CD14-positive monocyte (primary cell): ENCODE data around the gene CNTN1. TPM values are rescaled to one million over a fixed set of nuclear protein-coding genes. Genes with fewer than 3 reads are reported as not detected.

ENCODE experiments used
- DNase-seq, 3 donors: peaks; one replicate each; pipeline ENCODE4 v3.0.0-alpha.2; 2011 to 2022
- H2AFZ ChIP-seq: 2 replicates; pipeline ENCODE4 v1.6.0; 2012; ENCODE audit warnings: mild to moderate bottlenecking, low read depth, low read length, inconsistent platforms; ENCODE audit not compliant: insufficient read depth, poor library complexity, severe bottlenecking
- H3K27ac ChIP-seq, 2 donors: 1 replicate in 1 of 2; 2 replicates in 1 of 2; pipeline ENCODE4 v1.5.1; 2012 to 2013; ENCODE audit warnings: low read length in 2 of 2, control low read depth in 1 of 2, inconsistent platforms in 1 of 2, low read depth in 1 of 2, mild to moderate bottlenecking in 1 of 2
- H3K27me3 ChIP-seq, 2 donors: one replicate each; pipeline versions ENCODE4 v1.6.0 to v1.6.1; 2011 to 2013; ENCODE audit warnings: low read length in 2 of 2; ENCODE audit not compliant: control insufficient read depth in 2 of 2, insufficient read depth in 2 of 2
- H3K36me3 ChIP-seq, 2 donors: replicated peaks in 1 of 2; 1 replicate in 1 of 2; 2 replicates in 1 of 2; pipeline versions ENCODE4 v1.5.1 to v1.6.1; 2012 to 2013; ENCODE audit warnings: low read length in 2 of 2, control low read depth in 1 of 2, inconsistent platforms in 1 of 2, mild to moderate bottlenecking in 1 of 2; ENCODE audit not compliant: insufficient read depth in 2 of 2, control insufficient read depth in 1 of 2
- H3K4me1 ChIP-seq, 2 donors: 1 replicate in 1 of 2; 2 replicates in 1 of 2; pipeline versions ENCODE4 v1.5.1 to v1.6.1; 2012 to 2013; ENCODE audit warnings: low read length in 2 of 2, control low read depth in 1 of 2, inconsistent platforms in 1 of 2, mild to moderate bottlenecking in 1 of 2, moderate library complexity in 1 of 2; ENCODE audit not compliant: insufficient read depth in 2 of 2, control insufficient read depth in 1 of 2
- H3K4me2 ChIP-seq: replicated peaks from 2 replicates; pipeline ENCODE3; 2012; ENCODE audit warnings: low read length, moderate library complexity, mild to moderate bottlenecking; ENCODE audit not compliant: poor library complexity, severe bottlenecking; ENCODE audit errors: extremely low read depth
- H3K4me3 ChIP-seq, 3 experiments: fragments of 200-600 bp in 1 of 3; sonication (generic) in 1 of 3; replicated peaks in 1 of 3; 1 replicate in 2 of 3; 2 replicates in 1 of 3; pipeline ENCODE4 v1.5.1; 2011 to 2013; ENCODE audit warnings: low read length in 3 of 3, mild to moderate bottlenecking in 3 of 3, control low read depth in 2 of 3, low read depth in 2 of 3, inconsistent platforms in 1 of 3, moderate library complexity in 1 of 3
- H3K79me2 ChIP-seq: 2 replicates; pipeline ENCODE4 v1.6.0; 2012; ENCODE audit warnings: mild to moderate bottlenecking, control low read depth, inconsistent platforms, low read length, moderate library complexity; ENCODE audit not compliant: insufficient read depth
- H3K9ac ChIP-seq: 2 replicates; pipeline ENCODE4 v1.6.0; 2017; ENCODE audit warnings: low read length, mild to moderate bottlenecking; ENCODE audit not compliant: insufficient read depth, poor library complexity, severe bottlenecking
- H3K9me3 ChIP-seq, 2 donors: replicated peaks in 1 of 2; 1 replicate in 1 of 2; 2 replicates in 1 of 2; pipeline versions ENCODE4 v1.5.1 to v1.6.1; 2012 to 2013; ENCODE audit warnings: low read length in 2 of 2, control low read depth in 1 of 2; ENCODE audit not compliant: control insufficient read depth in 1 of 2, insufficient read depth in 1 of 2
- H4K20me1 ChIP-seq: 2 replicates; pipeline ENCODE4 v1.6.0; 2012; ENCODE audit warnings: mild to moderate bottlenecking, low read length, control low read depth, moderate library complexity; ENCODE audit not compliant: insufficient read depth
- H3K27ac Mint-ChIP-seq, 7 donors: one replicate each; pipeline ENCODE4 v1.8.0; 2020; ENCODE audit warnings: mild to moderate bottlenecking in 7 of 7, mixed read lengths in 7 of 7, moderate library complexity in 6 of 7, inconsistent platforms in 2 of 7
- H3K27me3 Mint-ChIP-seq, 3 donors: one replicate each; pipeline ENCODE4 v1.8.0; 2021 to 2022; ENCODE audit warnings: low read depth in 3 of 3, mild to moderate bottlenecking in 3 of 3, mixed read lengths in 3 of 3, moderate library complexity in 3 of 3, inconsistent platforms in 1 of 3
- H3K36me3 Mint-ChIP-seq, 2 donors: one replicate each; pipeline ENCODE4 v1.8.0; 2020; ENCODE audit warnings: mixed read lengths in 2 of 2, inconsistent platforms in 1 of 2, mild to moderate bottlenecking in 1 of 2
- H3K4me1 Mint-ChIP-seq: one replicate; pipeline ENCODE4 v1.8.0; 2020; ENCODE audit warnings: mild to moderate bottlenecking, mixed read lengths
- H3K4me3 Mint-ChIP-seq, 2 donors: one replicate each; pipeline ENCODE4 v1.8.0; 2020; ENCODE audit warnings: mild to moderate bottlenecking in 2 of 2, mixed read lengths in 2 of 2, moderate library complexity in 1 of 2
- H3K9me3 Mint-ChIP-seq, 7 donors: one replicate each; pipeline ENCODE4 v1.8.0; 2020 to 2022; ENCODE audit warnings: mixed read lengths in 7 of 7, mild to moderate bottlenecking in 6 of 7, moderate library complexity in 6 of 7, inconsistent platforms in 2 of 7
- intact Hi-C, 2 donors: fragments of 100-400 bp; cut with micrococcal nuclease; formaldehyde crosslinking; loops; one replicate each; pipeline versions ENCODE4 v1.15.0 to v1.15.1; 2023
- polyA plus RNA-seq, 3 donors: library from polyadenylated mRNA; depleted of rRNA in 1 of 3; unstranded in 2 of 3; stranded (reverse) in 1 of 3; fragments of 300-500 nt in 2 of 3; fragments of >200 nt in 1 of 3; fragmentation: Illumina TruSeq in 2 of 3; gene quantifications; 1 replicate in 2 of 3; 2 replicates in 1 of 3; pipeline ENCODE4 v1.2.3, GENCODE V29; 2012 to 2021
- TF ChIP-seq, protein P1 (sequence below): fragments of 200-600 bp; IDR thresholded peaks from one replicate; pipeline ENCODE4 v1.8.0; 2022; ENCODE audit warnings: antibody characterized with exemption, mild to moderate bottlenecking

CNTN1 gene
- polyA plus RNA-seq, 3 donors = not detected

- Histone ChIP-seq H3K4me2 (no peak overlapping the region), H3K27me3 (no peaks in the 10 kb centered on the region), H2AFZ (no peak overlapping the region), H3K9ac (no peak overlapping the region), H3K4me3 (no peak overlapping the region), H3K27ac (no peak overlapping the region), H3K79me2 (no peaks in the 10 kb centered on the region), H3K9me3 (no peaks in the 10 kb centered on the region), H3K36me3 (no peaks in the 10 kb centered on the region), H3K4me1 (no peaks in the 10 kb centered on the region), H4K20me1 (no peaks in the 10 kb centered on the region)
- peaks cover 0 to 3% (median 1%) of the 10 kb centered on the region in 7 donors for H3K9me3 Mint-ChIP-seq
- H3K27ac Mint-ChIP-seq = no peak overlapping the region
- H3K36me3 Mint-ChIP-seq = no peaks in the 10 kb centered on the region
- peaks cover 0 to 2% (median 1%) of the 10 kb centered on the region in 3 donors for H3K27me3 Mint-ChIP-seq
- H3K4me3 Mint-ChIP-seq = no peak overlapping the region
- intact Hi-C loops = no loop called here
- no peaks in the 10 kb centered on the region for H3K4me1 Mint-ChIP-seq
- no peak for DNase-seq
- TF ChIP-seq, protein P1, sequence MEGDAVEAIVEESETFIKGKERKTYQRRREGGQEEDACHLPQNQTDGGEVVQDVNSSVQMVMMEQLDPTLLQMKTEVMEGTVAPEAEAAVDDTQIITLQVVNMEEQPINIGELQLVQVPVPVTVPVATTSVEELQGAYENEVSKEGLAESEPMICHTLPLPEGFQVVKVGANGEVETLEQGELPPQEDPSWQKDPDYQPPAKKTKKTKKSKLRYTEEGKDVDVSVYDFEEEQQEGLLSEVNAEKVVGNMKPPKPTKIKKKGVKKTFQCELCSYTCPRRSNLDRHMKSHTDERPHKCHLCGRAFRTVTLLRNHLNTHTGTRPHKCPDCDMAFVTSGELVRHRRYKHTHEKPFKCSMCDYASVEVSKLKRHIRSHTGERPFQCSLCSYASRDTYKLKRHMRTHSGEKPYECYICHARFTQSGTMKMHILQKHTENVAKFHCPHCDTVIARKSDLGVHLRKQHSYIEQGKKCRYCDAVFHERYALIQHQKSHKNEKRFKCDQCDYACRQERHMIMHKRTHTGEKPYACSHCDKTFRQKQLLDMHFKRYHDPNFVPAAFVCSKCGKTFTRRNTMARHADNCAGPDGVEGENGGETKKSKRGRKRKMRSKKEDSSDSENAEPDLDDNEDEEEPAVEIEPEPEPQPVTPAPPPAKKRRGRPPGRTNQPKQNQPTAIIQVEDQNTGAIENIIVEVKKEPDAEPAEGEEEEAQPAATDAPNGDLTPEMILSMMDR = no peak
Measured at GRCh38 chr12:40980427-40980961, 288.3 kb downstream of the CNTN1 start.

- no peak overlapping the region for H3K27ac Mint-ChIP-seq
Measured at GRCh38 chr12:40986001-40986400, 293.8 kb downstream of the CNTN1 start.

More at GRCh38 chr12:40986001-40986400, 293.8 kb downstream of the CNTN1 start:
- H3K4me2 ChIP-seq = no peak overlapping the region
- DNase-seq = no peak
- no peak overlapping the region for H3K4me3 Mint-ChIP-seq
- H3K27ac ChIP-seq = no peak overlapping the region
- H3K36me3 ChIP-seq = no peaks in the 10 kb centered on the region
- no peak overlapping the region for H3K9ac ChIP-seq
- intact Hi-C loops = no loop called here
- no peaks in the 10 kb centered on the region for H3K9me3 ChIP-seq
- no peak overlapping the region for H3K4me3 ChIP-seq
- no peaks in the 10 kb centered on the region for H4K20me1 ChIP-seq
- H3K27me3 Mint-ChIP-seq = peaks cover 0 to 1% (median 0%) of the 10 kb centered on the region in 3 donors
- no peak overlapping the region for H2AFZ ChIP-seq
- H3K4me1 ChIP-seq = no peaks in the 10 kb centered on the region
- no peaks in the 10 kb centered on the region for H3K27me3 ChIP-seq
- H3K36me3 Mint-ChIP-seq = no peaks in the 10 kb centered on the region
- no peaks in the 10 kb centered on the region for H3K4me1 Mint-ChIP-seq
- H3K9me3 Mint-ChIP-seq = peaks cover 0 to 4% (median 2%) of the 10 kb centered on the region in 7 donors
- TF ChIP-seq, protein P1 = no peak
- no peaks in the 10 kb centered on the region for H3K79me2 ChIP-seq
